IMR-90 (cell line): ENCODE measurements around the gene CLTCL1. TPM values are rescaled to one million over a fixed set of nuclear protein-coding genes. Genes with fewer than 3 reads are reported as not detected.

ENCODE experiments used
- ATAC-seq: fragments of 200-7000 bp; cut with Tn5 transposase; 2 replicates; pipeline ENCODE4 v1.9.1; 2020; ENCODE audit warnings: low read depth, mild to moderate bottlenecking, moderate library complexity
- BruUV-seq: library from RNA; stranded (reverse); fragments of 400-500 nt; replicated peaks from 2 replicates; lab custom pipeline; 2021; lab: Mats Ljungman, UMichigan
- CTCF ChIA-PET: fragments of 300-600 bp; formaldehyde crosslinking; extraction: SDS; loops from one replicate; lab custom pipeline; 2021; ENCODE audit warnings: antibody characterized with exemption; lab: Yijun Ruan, JAX
- POLR2A ChIA-PET: fragments of 300-600 bp; sonication (Branson Sonifier 250); formaldehyde crosslinking; loops from one replicate; lab custom pipeline; 2022; ENCODE audit warnings: antibody characterized with exemption; ENCODE audit not compliant: unreplicated experiment; lab: Charles Lee
- DNase-seq: peaks from one replicate; pipeline ENCODE4 v3.0.0; 2013
- H2AFZ ChIP-seq: replicated peaks from 2 replicates; pipeline ENCODE3; 2013; ENCODE audit warnings: low read length, mild to moderate bottlenecking; ENCODE audit not compliant: poor library complexity
- H2AK5ac ChIP-seq: 2 replicates; pipeline ENCODE4 v1.6.1; 2013; ENCODE audit warnings: low read depth, low read length, inconsistent platforms
- H2AK9ac ChIP-seq: replicated peaks from 2 replicates; pipeline ENCODE3; 2013; ENCODE audit warnings: mild to moderate bottlenecking, low read depth, low read length, moderate library complexity; ENCODE audit not compliant: poor library complexity
- H2BK120ac ChIP-seq: 2 replicates; pipeline ENCODE4 v1.6.1; 2013; ENCODE audit warnings: low read depth, low read length, inconsistent platforms
- H2BK15ac ChIP-seq: 3 replicates; pipeline ENCODE4 v1.6.1; 2013; ENCODE audit warnings: low read depth, low read length, inconsistent platforms
- H2BK20ac ChIP-seq: 2 replicates; pipeline ENCODE4 v1.6.1; 2013; ENCODE audit warnings: low read depth, mild to moderate bottlenecking, inconsistent platforms, low read length, moderate library complexity
- H2BK5ac ChIP-seq: 2 replicates; pipeline ENCODE4 v1.6.1; 2013; ENCODE audit warnings: mild to moderate bottlenecking, low read depth, low read length, inconsistent platforms; ENCODE audit not compliant: poor library complexity, severe bottlenecking
- H3K14ac ChIP-seq: replicated peaks from 2 replicates; pipeline ENCODE4 v1.6.1; 2013; ENCODE audit warnings: low read depth, low read length, inconsistent platforms
- H3K18ac ChIP-seq: 2 replicates; pipeline ENCODE4 v1.6.1; 2013; ENCODE audit warnings: low read depth, low read length, control low read depth
- H3K23ac ChIP-seq: 2 replicates; pipeline ENCODE4 v1.6.1; 2013; ENCODE audit warnings: low read depth, low read length, inconsistent platforms
- H3K27ac ChIP-seq: 2 replicates; pipeline ENCODE4 v1.5.1; 2013; ENCODE audit warnings: mild to moderate bottlenecking, control low read depth, low read length; ENCODE audit not compliant: insufficient read depth
- H3K27me3 ChIP-seq: 2 replicates; pipeline ENCODE4 v1.6.1; 2013; ENCODE audit warnings: low read length; ENCODE audit not compliant: control insufficient read depth, insufficient read depth
- H3K36me3 ChIP-seq: 2 replicates; pipeline ENCODE4 v1.6.1; 2013; ENCODE audit warnings: low read length, mixed read lengths; ENCODE audit not compliant: control insufficient read depth, insufficient read depth
- H3K4ac ChIP-seq: 2 replicates; pipeline ENCODE4 v1.6.1; 2013; ENCODE audit warnings: low read depth, low read length, inconsistent platforms
- H3K4me1 ChIP-seq: 2 replicates; pipeline ENCODE4 v1.6.1; 2013; ENCODE audit warnings: low read length, mixed read lengths; ENCODE audit not compliant: control insufficient read depth, insufficient read depth
- H3K4me2 ChIP-seq: 2 replicates; pipeline ENCODE4 v1.6.1; 2013; ENCODE audit warnings: low read depth, mild to moderate bottlenecking, control low read depth, low read length, moderate library complexity
- H3K4me3 ChIP-seq: 2 replicates; pipeline ENCODE4 v1.5.1; 2013; ENCODE audit warnings: low read depth, mild to moderate bottlenecking, control low read depth, low read length, moderate library complexity; ENCODE audit not compliant: insufficient read depth
- H3K56ac ChIP-seq: 2 replicates; pipeline ENCODE4 v1.6.1; 2013; ENCODE audit warnings: low read length, inconsistent platforms; ENCODE audit not compliant: insufficient read depth; ENCODE audit errors: extremely low read depth
- H3K79me1 ChIP-seq, 2 experiments: 2 replicates each; pipeline ENCODE4 v1.6.1; 2013; ENCODE audit warnings: low read length in 2 of 2, inconsistent platforms in 1 of 2, low read depth in 1 of 2
- H3K9ac ChIP-seq: 2 replicates; pipeline ENCODE4 v1.6.1; 2013; ENCODE audit warnings: low read depth, low read length, control low read depth
- H3K9me1 ChIP-seq: 2 replicates; pipeline ENCODE4 v1.6.1; 2013; ENCODE audit warnings: low read length, inconsistent platforms; ENCODE audit not compliant: insufficient read depth
- H3K9me3 ChIP-seq: 2 replicates; pipeline ENCODE4 v1.6.1; 2013; ENCODE audit warnings: low read length; ENCODE audit not compliant: control insufficient read depth, insufficient read depth
- H4K20me1 ChIP-seq: 2 replicates; pipeline ENCODE4 v1.6.1; 2013; ENCODE audit warnings: low read length, inconsistent platforms; ENCODE audit not compliant: insufficient read depth
- H4K5ac ChIP-seq: 2 replicates; pipeline ENCODE4 v1.6.1; 2013; ENCODE audit warnings: mild to moderate bottlenecking, low read depth, low read length, control low read depth
- H4K8ac ChIP-seq, 2 experiments: 2 replicates each; pipeline ENCODE4 v1.6.1; 2013; ENCODE audit warnings: low read depth in 2 of 2, low read length in 2 of 2, control low read depth in 1 of 2, inconsistent platforms in 1 of 2
- H4K91ac ChIP-seq: 2 replicates; pipeline ENCODE4 v1.6.1; 2013; ENCODE audit warnings: low read depth, low read length, inconsistent platforms; ENCODE audit not compliant: insufficient read depth
- BHLHE40 ChIP-seq: fragments of 150-350 bp; IDR thresholded peaks from 2 replicates; pipeline ENCODE4 v1.6.1; 2016; ENCODE audit warnings: mild to moderate bottlenecking, low read depth, low read length
- CEBPB ChIP-seq: IDR thresholded peaks from 2 replicates; pipeline ENCODE4 v1.6.1; 2012; ENCODE audit warnings: low read depth, low read length, improper control_type of control experiment
- CHD1 ChIP-seq: IDR thresholded peaks from 2 replicates; pipeline ENCODE4 v1.6.1; 2012; ENCODE audit warnings: low read depth, low read length, improper control_type of control experiment
- FOS ChIP-seq: fragments of 150-350 bp; IDR thresholded peaks from 2 replicates; pipeline ENCODE4 v1.6.1; 2016; ENCODE audit warnings: low read depth, low read length
- MAFK ChIP-seq: IDR thresholded peaks from 2 replicates; pipeline ENCODE4 v1.6.1; 2012; ENCODE audit warnings: low read depth, low read length, improper control_type of control experiment
- MAZ ChIP-seq: IDR thresholded peaks from 2 replicates; pipeline ENCODE4 v1.6.1; 2012; ENCODE audit warnings: low read depth, mild to moderate bottlenecking, low read length, improper control_type of control experiment, moderate library complexity, borderline replicate concordance
- MXI1 ChIP-seq: IDR thresholded peaks from 2 replicates; pipeline ENCODE4 v1.6.1; 2012; ENCODE audit warnings: low read depth, mild to moderate bottlenecking, low read length, moderate library complexity, borderline replicate concordance
- NFE2L2 ChIP-seq: fragments of 150-350 bp; IDR thresholded peaks from 2 replicates; pipeline ENCODE4 v1.6.1; 2016; ENCODE audit warnings: low read depth, mild to moderate bottlenecking, low read length
- RAD21 ChIP-seq: IDR thresholded peaks from 2 replicates; pipeline ENCODE4 v1.6.1; 2012; ENCODE audit warnings: low read length, improper control_type of control experiment
- RCOR1 ChIP-seq: IDR thresholded peaks from 2 replicates; pipeline ENCODE4 v1.6.1; 2012; ENCODE audit warnings: mild to moderate bottlenecking, low read length, improper control_type of control experiment; ENCODE audit not compliant: insufficient replicate concordance
- SMC3 ChIP-seq: fragments of 150-350 bp; IDR thresholded peaks from 2 replicates; pipeline ENCODE4 v1.6.1; 2016; ENCODE audit warnings: low read depth, mild to moderate bottlenecking, antibody characterized with exemption, low read length, moderate library complexity
- WGBS, 2 experiments: methylation state at CpG; one replicate each; pipeline versions ENCODE4 v1.1.5 to v1.1.7; 2013; ENCODE audit warnings: missing lambda C conversion rate in 2 of 2; ENCODE audit not compliant: insufficient read length in 1 of 2; ENCODE audit errors: extremely low coverage in 2 of 2; 5-methylcytosine and 5-hydroxymethylcytosine counted together
- dilution Hi-C: fragments of 300-500 bp; cut with HindIII; formaldehyde crosslinking; loops from one replicate; pipeline ENCODE4 v1.14.3; 2018; ENCODE audit warnings: low sequenced_read_pairs; ENCODE audit not compliant: unreplicated experiment
- in situ Hi-C: fragments of 300-500 bp; cut with MboI; formaldehyde crosslinking; loops from 3 replicates; pipeline ENCODE4 v1.14.3; 2019; ENCODE audit warnings: low sequenced_read_pairs, inconsistent platforms, mixed read lengths
- intact Hi-C: fragments of 100-400 bp; cut with micrococcal nuclease; formaldehyde crosslinking; loops from 2 replicates; pipeline ENCODE4 v1.10.0; 2022
- polyA plus RNA-seq, 3 experiments: library from polyadenylated mRNA; depleted of rRNA; stranded (reverse); fragments of >200 nt; gene quantifications; 2 replicates each; pipeline ENCODE4 v1.2.3, GENCODE V29; 2012; ENCODE audit warnings: low replicate concordance in 1 of 3
- total RNA-seq: library from RNA; depleted of rRNA; stranded (reverse); fragments of >200 nt; gene quantifications from 2 replicates; pipeline ENCODE4 v1.2.3, GENCODE V29; 2012
- TF ChIP-seq, protein P1 (sequence below): fragments of 150-350 bp; IDR thresholded peaks from 2 replicates; pipeline ENCODE4 v1.6.1; 2016; ENCODE audit warnings: low read depth, mild to moderate bottlenecking, low read length, moderate library complexity, borderline replicate concordance

CLTCL1 gene
- total and polyA plus RNA-seq, 2 of the 4 experiments (the other 2 are of a cell fraction): 6.2 to 8.1 TPM

GRCh38 chr22:19287076-19287707, 4.3 kb downstream of the CLTCL1 start:
- H2AFZ ChIP-seq: peak overlapping the region; percentile 44
- H2BK120ac ChIP-seq: peak overlapping the region; percentile 96
- dilution Hi-C loops: no loop called here
- POLR2A ChIA-PET: no interaction called here
- TF ChIP-seq, protein P1, sequence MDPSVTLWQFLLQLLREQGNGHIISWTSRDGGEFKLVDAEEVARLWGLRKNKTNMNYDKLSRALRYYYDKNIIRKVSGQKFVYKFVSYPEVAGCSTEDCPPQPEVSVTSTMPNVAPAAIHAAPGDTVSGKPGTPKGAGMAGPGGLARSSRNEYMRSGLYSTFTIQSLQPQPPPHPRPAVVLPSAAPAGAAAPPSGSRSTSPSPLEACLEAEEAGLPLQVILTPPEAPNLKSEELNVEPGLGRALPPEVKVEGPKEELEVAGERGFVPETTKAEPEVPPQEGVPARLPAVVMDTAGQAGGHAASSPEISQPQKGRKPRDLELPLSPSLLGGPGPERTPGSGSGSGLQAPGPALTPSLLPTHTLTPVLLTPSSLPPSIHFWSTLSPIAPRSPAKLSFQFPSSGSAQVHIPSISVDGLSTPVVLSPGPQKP: no peak
- TF ChIP-seq RCOR1 (no peak), CEBPB (no peak), RAD21 (no peak), MXI1 (0 out of 2 replicates have a peak, but pooled peaks have one; percentile 24), MAZ (no peak), MAFK (no peak), FOS (no peak), NFE2L2 (no peak), BHLHE40 (peak; percentile 34; the same call in 1 of the 2 replicates), CHD1 (no peak), SMC3 (no peak)
- H3K27me3 ChIP-seq: no peaks in the 10 kb centered on the region
- peak overlapping the region; percentile 96 for H3K4ac ChIP-seq
- BruUV-seq: no TSS peak
- ATAC-seq (no peak), DNase-seq (peak; percentile 71)
- H2BK20ac ChIP-seq: peak overlapping the region; percentile 95
- no peak overlapping the region for H3K27ac ChIP-seq
- H2BK15ac ChIP-seq: peak overlapping the region; percentile 64; the same call in 2 of the 3 replicates
- peaks cover 21% of the 10 kb centered on the region for H3K9me1 ChIP-seq
- peak overlapping the region; percentile 94 for H3K14ac ChIP-seq
- peak overlapping the region; percentile 59 for H2BK5ac ChIP-seq
- peaks cover 31 to 51% of the 10 kb centered on the region in 2 experiments for H3K79me1 ChIP-seq
- H4K20me1 ChIP-seq: peaks cover 23% of the 10 kb centered on the region; the same call in 1 of the 2 replicates
- in situ Hi-C loops: no loop called here
- H3K23ac ChIP-seq: peak overlapping the region; percentile 89
- no peak overlapping the region for H3K4me3 ChIP-seq
- H4K8ac ChIP-seq: peak overlapping the region; percentile 56 to 80; a peak in 3 of 4 replicates
- peak overlapping the region; percentile 3; the same call in 1 of the 2 replicates for H3K4me2 ChIP-seq
- H4K5ac ChIP-seq: peak overlapping the region; percentile 5; the same call in 1 of the 2 replicates
- H3K4me1 ChIP-seq: peaks cover 22% of the 10 kb centered on the region
- no peaks in the 10 kb centered on the region for H3K36me3 ChIP-seq
- H3K56ac ChIP-seq: 0 out of 2 replicates have a peak overlapping the region, but pooled peaks have one; percentile 40
- WGBS, 2 experiments: 70% methylated on average over 4 of the region's 5 CpGs; no CpG with 5 or more reads in 1 of the 2 experiments
- peak overlapping the region; percentile 7; the same call in 1 of the 2 replicates for H3K18ac ChIP-seq
- peak overlapping the region; percentile 97 for H4K91ac ChIP-seq
- CTCF ChIA-PET: interaction anchor here (0.7 to 2.8 kb wide), 3 partner anchors 13 to 143 kb away, joined by 3 to 8 read pairs (median 3); partner anchors contain the start of genes ESS2 and SLC25A1
- no peak overlapping the region for H3K9ac ChIP-seq
- H2AK9ac ChIP-seq: peak overlapping the region; percentile 91
- intact Hi-C loops: no loop called here
- peak overlapping the region; percentile 97 for H2AK5ac ChIP-seq
- no peaks in the 10 kb centered on the region for H3K9me3 ChIP-seq
